Ishikawa (cell line): Measurements from ENCODE around the gene GLCCI1.

ENCODE experiments used
- CEBPB ChIP-seq: IDR thresholded peaks from 2 replicates; pipeline ENCODE4 v1.6.1; 2012
- CREB1 ChIP-seq: IDR thresholded peaks from 2 replicates; pipeline ENCODE4 v1.6.1; 2012; ENCODE audit warnings: low read depth
- EGR1 ChIP-seq: IDR thresholded peaks from 2 replicates; pipeline ENCODE4 v1.6.1; 2012
- EP300 ChIP-seq: IDR thresholded peaks from 2 replicates; pipeline ENCODE4 v1.6.1; 2012; ENCODE audit warnings: borderline replicate concordance
- FOXM1 ChIP-seq: IDR thresholded peaks from 2 replicates; pipeline ENCODE4 v1.6.1; 2012; ENCODE audit warnings: low read depth, borderline replicate concordance
- NFIC ChIP-seq: IDR thresholded peaks from 2 replicates; pipeline ENCODE4 v1.6.1; 2012
- RAD21 ChIP-seq: IDR thresholded peaks from 2 replicates; pipeline ENCODE4 v1.6.1; 2012; ENCODE audit warnings: low read depth
- TAF1 ChIP-seq: IDR thresholded peaks from 2 replicates; pipeline ENCODE4 v1.6.1; 2012; ENCODE audit warnings: low read depth, mild to moderate bottlenecking
- TCF12 ChIP-seq: IDR thresholded peaks from 2 replicates; pipeline ENCODE4 v1.6.1; 2012; ENCODE audit warnings: low read depth
- TEAD4 ChIP-seq: IDR thresholded peaks from 2 replicates; pipeline ENCODE4 v1.6.1; 2012
- USF1 ChIP-seq: IDR thresholded peaks from 2 replicates; pipeline ENCODE4 v1.6.1; 2012
- YY1 ChIP-seq: IDR thresholded peaks from 2 replicates; pipeline ENCODE4 v1.6.1; 2012; ENCODE audit warnings: low read depth
- ZBTB7A ChIP-seq: IDR thresholded peaks from 2 replicates; pipeline ENCODE4 v1.6.1; 2012; ENCODE audit warnings: low read depth
- TF ChIP-seq, protein P1 (sequence below): IDR thresholded peaks from 2 replicates; pipeline ENCODE4 v1.6.1; 2012; ENCODE audit warnings: low read depth, mild to moderate bottlenecking
- TF ChIP-seq, protein P2 (sequence below): IDR thresholded peaks from 2 replicates; pipeline ENCODE4 v1.6.1; 2012

GLCCI1 gene

DNA sequence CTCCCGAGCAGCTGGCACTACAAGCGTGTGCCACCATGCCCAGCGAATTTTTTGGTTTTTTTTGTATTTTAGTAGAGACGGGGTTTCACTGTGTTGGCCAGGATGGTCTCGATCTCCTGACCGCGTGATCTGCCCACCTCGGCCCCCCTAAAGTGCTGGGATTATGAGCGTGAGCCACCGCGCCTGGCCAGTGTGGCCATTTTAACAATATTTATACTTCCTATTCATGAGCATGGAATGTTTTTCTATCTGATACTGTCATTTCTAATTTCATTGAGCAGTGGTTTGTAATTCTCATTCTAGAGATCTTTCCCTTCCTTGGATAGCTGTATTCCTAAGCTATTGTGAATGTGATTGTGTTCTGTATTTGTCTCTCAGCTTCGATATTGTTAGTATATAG is 96.2 kb downstream of the GLCCI1 start:
- TF ChIP-seq RAD21: no peak
- no peak for TF ChIP-seq NFIC
- no peak for TF ChIP-seq ZBTB7A
- no peak for TF ChIP-seq TCF12
- no peak for TF ChIP-seq EGR1
- TF ChIP-seq, protein P1, sequence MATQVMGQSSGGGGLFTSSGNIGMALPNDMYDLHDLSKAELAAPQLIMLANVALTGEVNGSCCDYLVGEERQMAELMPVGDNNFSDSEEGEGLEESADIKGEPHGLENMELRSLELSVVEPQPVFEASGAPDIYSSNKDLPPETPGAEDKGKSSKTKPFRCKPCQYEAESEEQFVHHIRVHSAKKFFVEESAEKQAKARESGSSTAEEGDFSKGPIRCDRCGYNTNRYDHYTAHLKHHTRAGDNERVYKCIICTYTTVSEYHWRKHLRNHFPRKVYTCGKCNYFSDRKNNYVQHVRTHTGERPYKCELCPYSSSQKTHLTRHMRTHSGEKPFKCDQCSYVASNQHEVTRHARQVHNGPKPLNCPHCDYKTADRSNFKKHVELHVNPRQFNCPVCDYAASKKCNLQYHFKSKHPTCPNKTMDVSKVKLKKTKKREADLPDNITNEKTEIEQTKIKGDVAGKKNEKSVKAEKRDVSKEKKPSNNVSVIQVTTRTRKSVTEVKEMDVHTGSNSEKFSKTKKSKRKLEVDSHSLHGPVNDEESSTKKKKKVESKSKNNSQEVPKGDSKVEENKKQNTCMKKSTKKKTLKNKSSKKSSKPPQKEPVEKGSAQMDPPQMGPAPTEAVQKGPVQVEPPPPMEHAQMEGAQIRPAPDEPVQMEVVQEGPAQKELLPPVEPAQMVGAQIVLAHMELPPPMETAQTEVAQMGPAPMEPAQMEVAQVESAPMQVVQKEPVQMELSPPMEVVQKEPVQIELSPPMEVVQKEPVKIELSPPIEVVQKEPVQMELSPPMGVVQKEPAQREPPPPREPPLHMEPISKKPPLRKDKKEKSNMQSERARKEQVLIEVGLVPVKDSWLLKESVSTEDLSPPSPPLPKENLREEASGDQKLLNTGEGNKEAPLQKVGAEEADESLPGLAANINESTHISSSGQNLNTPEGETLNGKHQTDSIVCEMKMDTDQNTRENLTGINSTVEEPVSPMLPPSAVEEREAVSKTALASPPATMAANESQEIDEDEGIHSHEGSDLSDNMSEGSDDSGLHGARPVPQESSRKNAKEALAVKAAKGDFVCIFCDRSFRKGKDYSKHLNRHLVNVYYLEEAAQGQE: no peak
- TF ChIP-seq EP300: no peak
- TF ChIP-seq TEAD4: no peak
- TF ChIP-seq, protein P2, sequence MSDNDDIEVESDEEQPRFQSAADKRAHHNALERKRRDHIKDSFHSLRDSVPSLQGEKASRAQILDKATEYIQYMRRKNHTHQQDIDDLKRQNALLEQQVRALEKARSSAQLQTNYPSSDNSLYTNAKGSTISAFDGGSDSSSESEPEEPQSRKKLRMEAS: no peak
- TF ChIP-seq CEBPB: no peak
- no peak for TF ChIP-seq CREB1
- no peak for TF ChIP-seq USF1

DNA sequence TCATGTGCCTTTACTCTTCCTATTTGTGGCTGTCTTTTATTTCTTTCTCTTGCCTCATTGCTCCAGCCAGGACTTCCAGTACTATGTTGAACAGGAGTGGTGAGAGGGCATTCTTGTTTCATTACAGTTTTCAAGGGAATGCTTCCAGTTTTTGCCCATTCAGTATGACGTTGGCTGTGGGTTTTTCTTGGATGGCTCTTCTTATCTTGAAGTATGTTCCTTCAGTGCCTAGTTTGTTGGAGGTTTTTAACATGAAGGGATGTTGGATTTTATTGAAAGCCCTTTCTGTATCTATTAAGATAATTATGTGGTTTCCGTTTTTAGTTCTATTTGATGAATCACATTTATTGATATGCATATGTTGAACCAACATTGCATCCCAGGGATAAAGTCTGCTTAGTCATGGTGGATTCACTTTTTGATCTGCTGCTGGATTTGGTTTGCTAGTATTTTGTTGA is 96.8 kb downstream of the GLCCI1 start:
- TF ChIP-seq YY1: no peak
- no peak for TF ChIP-seq TCF12
- TF ChIP-seq, protein P2: no peak
- TF ChIP-seq ZBTB7A: no peak
- no peak for TF ChIP-seq TEAD4
- no peak for TF ChIP-seq CREB1
- no peak for TF ChIP-seq FOXM1
- TF ChIP-seq USF1: no peak
- no peak for TF ChIP-seq TAF1
- TF ChIP-seq EGR1: no peak
- TF ChIP-seq, protein P1: no peak
- TF ChIP-seq EP300: no peak
- no peak for TF ChIP-seq CEBPB
- no peak for TF ChIP-seq RAD21
- TF ChIP-seq NFIC: no peak

GRCh38 chr7:8068892-8069686 is 100.5 kb downstream of the GLCCI1 start:
- TF ChIP-seq, protein P2: no peak
- TF ChIP-seq TAF1: no peak
- TF ChIP-seq USF1: no peak
- TF ChIP-seq, protein P1: no peak
- no peak for TF ChIP-seq NFIC
- TF ChIP-seq ZBTB7A: no peak
- no peak for TF ChIP-seq EGR1
- no peak for TF ChIP-seq RAD21
- TF ChIP-seq EP300: no peak
- no peak for TF ChIP-seq YY1
- TF ChIP-seq FOXM1: no peak
- no peak for TF ChIP-seq CREB1
- no peak for TF ChIP-seq CEBPB
- TF ChIP-seq TEAD4: no peak
- no peak for TF ChIP-seq TCF12
